ENCODE results near the gene FCHSD2. TPM values are rescaled to one million over a fixed set of nuclear protein-coding genes. Genes with fewer than 3 reads are reported as not detected.
A peak's percentile ranks its signal among the peaks of the same experiment; 100 is the strongest.

Gene FCHSD2
- total and polyA plus RNA-seq, 9 of the 15 experiments (the other 6 are each of a cell fraction or from before 2014, with no cell fraction given): 1.8 to 14.7 (median 6.4) TPM

GRCh38 chr11:73143126-73143838 is 1.2 kb upstream of the FCHSD2 start (continued):
- TF ChIP-seq CUX1 (CRISPR knock-in tag; IDR thresholded peaks at IDR 0.05) (no peak), PHF8 (IDR thresholded peaks at IDR 0.05; ENCODE audit: borderline replicate concordance, low read length) (no peak), SP2 (IDR thresholded peaks at IDR 0.05; ENCODE audit: extremely low read depth, low read depth, low read length, poor library complexity, severe bottlenecking) (no peak), MBD2 (IDR thresholded peaks at IDR 0.05; ENCODE audit: borderline replicate concordance, low read depth) (0 out of 2 replicates have a peak, but pooled peaks have one; percentile 41), ZKSCAN1 (IDR thresholded peaks at IDR 0.05; ENCODE audit: low read depth, low read length) (no peak), DDX20 (tag; IDR thresholded peaks at IDR 0.05; ENCODE audit: low read depth) (no peak), HMBOX1 (IDR thresholded peaks at IDR 0.05) (peak; percentile 56; the same call in 1 of the 2 replicates), ZBTB1 (CRISPR knock-in tag; IDR thresholded peaks at IDR 0.05; ENCODE audit: borderline replicate concordance, low read depth) (no peak)
- TF ChIP-seq, protein P1, sequence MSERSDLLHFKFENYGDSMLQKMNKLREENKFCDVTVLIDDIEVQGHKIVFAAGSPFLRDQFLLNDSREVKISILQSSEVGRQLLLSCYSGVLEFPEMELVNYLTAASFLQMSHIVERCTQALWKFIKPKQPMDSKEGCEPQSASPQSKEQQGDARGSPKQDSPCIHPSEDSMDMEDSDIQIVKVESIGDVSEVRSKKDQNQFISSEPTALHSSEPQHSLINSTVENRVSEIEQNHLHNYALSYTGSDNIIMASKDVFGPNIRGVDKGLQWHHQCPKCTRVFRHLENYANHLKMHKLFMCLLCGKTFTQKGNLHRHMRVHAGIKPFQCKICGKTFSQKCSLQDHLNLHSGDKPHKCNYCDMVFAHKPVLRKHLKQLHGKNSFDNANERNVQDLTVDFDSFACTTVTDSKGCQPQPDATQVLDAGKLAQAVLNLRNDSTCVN (CRISPR knock-in tag; IDR thresholded peaks at IDR 0.05): peak; percentile 81; the same call in 1 of the 2 replicates
- TF ChIP-seq, protein P2, sequence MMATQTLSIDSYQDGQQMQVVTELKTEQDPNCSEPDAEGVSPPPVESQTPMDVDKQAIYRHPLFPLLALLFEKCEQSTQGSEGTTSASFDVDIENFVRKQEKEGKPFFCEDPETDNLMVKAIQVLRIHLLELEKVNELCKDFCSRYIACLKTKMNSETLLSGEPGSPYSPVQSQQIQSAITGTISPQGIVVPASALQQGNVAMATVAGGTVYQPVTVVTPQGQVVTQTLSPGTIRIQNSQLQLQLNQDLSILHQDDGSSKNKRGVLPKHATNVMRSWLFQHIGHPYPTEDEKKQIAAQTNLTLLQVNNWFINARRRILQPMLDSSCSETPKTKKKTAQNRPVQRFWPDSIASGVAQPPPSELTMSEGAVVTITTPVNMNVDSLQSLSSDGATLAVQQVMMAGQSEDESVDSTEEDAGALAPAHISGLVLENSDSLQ (IDR thresholded peaks at IDR 0.05): peak; percentile 9; the same call in 1 of the 2 replicates
- TF ChIP-seq, protein P3, sequence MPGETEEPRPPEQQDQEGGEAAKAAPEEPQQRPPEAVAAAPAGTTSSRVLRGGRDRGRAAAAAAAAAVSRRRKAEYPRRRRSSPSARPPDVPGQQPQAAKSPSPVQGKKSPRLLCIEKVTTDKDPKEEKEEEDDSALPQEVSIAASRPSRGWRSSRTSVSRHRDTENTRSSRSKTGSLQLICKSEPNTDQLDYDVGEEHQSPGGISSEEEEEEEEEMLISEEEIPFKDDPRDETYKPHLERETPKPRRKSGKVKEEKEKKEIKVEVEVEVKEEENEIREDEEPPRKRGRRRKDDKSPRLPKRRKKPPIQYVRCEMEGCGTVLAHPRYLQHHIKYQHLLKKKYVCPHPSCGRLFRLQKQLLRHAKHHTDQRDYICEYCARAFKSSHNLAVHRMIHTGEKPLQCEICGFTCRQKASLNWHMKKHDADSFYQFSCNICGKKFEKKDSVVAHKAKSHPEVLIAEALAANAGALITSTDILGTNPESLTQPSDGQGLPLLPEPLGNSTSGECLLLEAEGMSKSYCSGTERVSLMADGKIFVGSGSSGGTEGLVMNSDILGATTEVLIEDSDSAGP (CRISPR knock-in tag; IDR thresholded peaks at IDR 0.05): no peak

All from K562 (cell line).